Measurements from ENCODE around the gene ULBP1. TPM values are rescaled to one million over a fixed set of nuclear protein-coding genes. Genes with fewer than 3 reads are reported as not detected.
"Not testable (repeated sequence)": the region's sequence is repeated elsewhere in the genome, so short reads cannot be mapped to it uniquely, and the experiment has no call there.

Gene ULBP1
- polyA plus RNA-seq, 3 donors: 0.06 to 0.79 (median 0.09) TPM

GRCh38 chr6:149925253-149925973, 38.3 kb upstream of the ULBP1 start:
- Histone ChIP-seq H3K4me1 (ENCODE audit: control insufficient read depth in 1 of 2, insufficient read depth in 2 of 2, low read length in 2 of 2) (peaks cover 28 to 29% of the 10 kb centered on the region in 2 donors), H3K36me3 (replicated peaks in 1 of 2; ENCODE audit: control insufficient read depth in 1 of 2, insufficient read depth in 2 of 2, low read length in 2 of 2) (no peaks in the 10 kb centered on the region), H3K9me3 (replicated peaks in 1 of 2; ENCODE audit: control insufficient read depth in 1 of 2, insufficient read depth in 1 of 2, low read length in 2 of 2) (peaks cover 0 to 4% of the 10 kb centered on the region in 2 donors), H3K27ac (ENCODE audit: low read depth in 1 of 2, low read length in 2 of 2) (no peak overlapping the region), H3K4me3 (replicated peaks in 1 of 3; ENCODE audit: low read depth in 2 of 3, low read length in 3 of 3) (peak overlapping the region; percentile 36 to 73 (median 48)), H3K27me3 (ENCODE audit: control insufficient read depth in 2 of 2, insufficient read depth in 2 of 2, low read length in 2 of 2) (peaks cover 35 to 81% of the 10 kb centered on the region in 2 donors), H3K79me2 (ENCODE audit: insufficient read depth, low read length) (no peaks in the 10 kb centered on the region), H3K4me2 (replicated peaks; ENCODE audit: extremely low read depth, low read length, poor library complexity, severe bottlenecking) (peak overlapping the region; percentile 89), H4K20me1 (ENCODE audit: insufficient read depth, low read length) (no peaks in the 10 kb centered on the region), H2AFZ (ENCODE audit: insufficient read depth, low read depth, low read length, poor library complexity, severe bottlenecking) (peak overlapping the region; percentile 82), H3K9ac (ENCODE audit: insufficient read depth, low read length, poor library complexity, severe bottlenecking) (peak overlapping the region; percentile 40)
- Mint-ChIP-seq H3K4me1 (peaks cover 31% of the 10 kb centered on the region), H3K27ac (no peak overlapping the region), H3K36me3 (peaks cover 8 to 15% of the 10 kb centered on the region in 2 donors), H3K4me3 (peak overlapping the region; percentile 77 to 96), H3K27me3 (ENCODE audit: low read depth in 3 of 3) (peaks cover 82 to 93% (median 85%) of the 10 kb centered on the region in 3 donors), H3K9me3 (peaks cover 0 to 26% (median 16%) of the 10 kb centered on the region in 7 donors)
- TF ChIP-seq CTCF (IDR thresholded peaks at IDR 0.05): no peak
- DNase-seq: no peak
- intact Hi-C loops (cut with micrococcal nuclease): loop anchor here (5.0 to 10.0 kb wide), 2 partner anchors 93 to 201 kb away; no protein-coding TSS in a partner anchor
- 11% methylated on average over 31 of the region's 34 CpGs for WGBS (ENCODE audit: insufficient coverage)

- Mint-ChIP-seq H3K4me3 (peak overlapping the region; percentile 77 to 96), H3K27me3 (ENCODE audit: low read depth in 3 of 3) (peaks cover 85 to 93% (median 86%) of the 10 kb centered on the region in 3 donors), H3K9me3 (peaks cover 0 to 26% (median 16%) of the 10 kb centered on the region in 7 donors), H3K27ac (peak overlapping the region in 2 of 7 donors; percentile 39 to 50), H3K36me3 (peaks cover 8 to 15% of the 10 kb centered on the region in 2 donors), H3K4me1 (peaks cover 31% of the 10 kb centered on the region)
- peak overlapping the region; percentile 40 for H3K9ac ChIP-seq (ENCODE audit: insufficient read depth, low read length, poor library complexity, severe bottlenecking)
- no peaks in the 10 kb centered on the region for H3K79me2 ChIP-seq (ENCODE audit: insufficient read depth, low read length)
- peak; percentile 77 for TF ChIP-seq CTCF (IDR thresholded peaks at IDR 0.05)
- intact Hi-C loops (cut with micrococcal nuclease): loop anchor here (5.0 to 10.0 kb wide), 2 partner anchors 94 to 201 kb away; no protein-coding TSS in a partner anchor
- H3K9me3 ChIP-seq (replicated peaks in 1 of 2; ENCODE audit: control insufficient read depth in 1 of 2, insufficient read depth in 1 of 2, low read length in 2 of 2): peaks cover 0 to 4% of the 10 kb centered on the region in 2 donors
- H2AFZ ChIP-seq (ENCODE audit: insufficient read depth, low read depth, low read length, poor library complexity, severe bottlenecking): peak overlapping the region; percentile 82
- DNase-seq: peak; percentile 33 to 63 (median 52)
- peaks cover 38 to 85% of the 10 kb centered on the region in 2 donors for H3K27me3 ChIP-seq (ENCODE audit: control insufficient read depth in 2 of 2, insufficient read depth in 2 of 2, low read length in 2 of 2)
- H4K20me1 ChIP-seq (ENCODE audit: insufficient read depth, low read length): no peaks in the 10 kb centered on the region
- no peak overlapping the region for H3K27ac ChIP-seq (ENCODE audit: low read depth in 1 of 2, low read length in 2 of 2)
- peak overlapping the region; percentile 36 to 73 (median 48) for H3K4me3 ChIP-seq (replicated peaks in 1 of 3; ENCODE audit: low read depth in 2 of 3, low read length in 3 of 3)
- H3K4me1 ChIP-seq (ENCODE audit: control insufficient read depth in 1 of 2, insufficient read depth in 2 of 2, low read length in 2 of 2): peaks cover 28 to 29% of the 10 kb centered on the region in 2 donors
- no peaks in the 10 kb centered on the region for H3K36me3 ChIP-seq (replicated peaks in 1 of 2; ENCODE audit: control insufficient read depth in 1 of 2, insufficient read depth in 2 of 2, low read length in 2 of 2)
- WGBS (ENCODE audit: insufficient coverage): 4% methylated on average over 21 of the region's 31 CpGs
- H3K4me2 ChIP-seq (replicated peaks; ENCODE audit: extremely low read depth, low read length, poor library complexity, severe bottlenecking): peak overlapping the region; percentile 89
Observed at GRCh38 chr6:149925974-149926777, 37.6 kb upstream of the ULBP1 start.

- peak overlapping the region in 1 of 2 donors; percentile 96 for H3K4me3 Mint-ChIP-seq
- not testable (repeated sequence) for H3K9ac ChIP-seq (ENCODE audit: insufficient read depth, low read length, poor library complexity, severe bottlenecking); H3K9me3 ChIP-seq (replicated peaks in 1 of 2; ENCODE audit: control insufficient read depth in 1 of 2, insufficient read depth in 1 of 2, low read length in 2 of 2); H3K27ac ChIP-seq (ENCODE audit: low read depth in 1 of 2, low read length in 2 of 2); H3K79me2 ChIP-seq (ENCODE audit: insufficient read depth, low read length); H2AFZ ChIP-seq (ENCODE audit: insufficient read depth, low read depth, low read length, poor library complexity, severe bottlenecking); DNase-seq; H3K4me2 ChIP-seq (replicated peaks; ENCODE audit: extremely low read depth, low read length, poor library complexity, severe bottlenecking); H3K4me3 ChIP-seq (replicated peaks in 1 of 3; ENCODE audit: low read depth in 2 of 3, low read length in 3 of 3); H4K20me1 ChIP-seq (ENCODE audit: insufficient read depth, low read length); H3K27ac Mint-ChIP-seq; H3K36me3 ChIP-seq (replicated peaks in 1 of 2; ENCODE audit: control insufficient read depth in 1 of 2, insufficient read depth in 2 of 2, low read length in 2 of 2)
- H3K36me3 Mint-ChIP-seq: peaks cover 8 to 15% of the 10 kb centered on the region in 2 donors
- peaks cover 78 to 89% (median 80%) of the 10 kb centered on the region in 3 donors for H3K27me3 Mint-ChIP-seq (ENCODE audit: low read depth in 3 of 3)
- peaks cover 30% of the 10 kb centered on the region for H3K4me1 Mint-ChIP-seq
- WGBS (ENCODE audit: insufficient coverage): 92% methylated on average over 4 of the region's 4 CpGs
- peaks cover 43 to 85% of the 10 kb centered on the region in 2 donors for H3K27me3 ChIP-seq (ENCODE audit: control insufficient read depth in 2 of 2, insufficient read depth in 2 of 2, low read length in 2 of 2)
- peaks cover 0 to 24% (median 16%) of the 10 kb centered on the region in 7 donors for H3K9me3 Mint-ChIP-seq
- peaks cover 28 to 29% of the 10 kb centered on the region in 2 donors for H3K4me1 ChIP-seq (ENCODE audit: control insufficient read depth in 1 of 2, insufficient read depth in 2 of 2, low read length in 2 of 2)
- intact Hi-C loops (cut with micrococcal nuclease): loop anchor here (5.0 to 10.0 kb wide), 2 partner anchors 95 to 202 kb away; no protein-coding TSS in a partner anchor
Observed at GRCh38 chr6:149927025-149927424, 36.7 kb upstream of the ULBP1 start.
